HG02943 (cell line): ENCODE results near the gene MRPS12.
"Not testable (repeated sequence)": the region's sequence is repeated elsewhere in the genome, so short reads cannot be mapped to it uniquely, and the experiment has no call there.

ENCODE experiments used
- ATAC-seq: cut with Tn5 transposase; IDR thresholded peaks from one replicate; pipeline ENCODE4 v1.9.1; 2021; ENCODE audit warnings: mild to moderate bottlenecking, low read depth, moderate library complexity; ENCODE audit not compliant: unreplicated experiment

Gene MRPS12

GRCh38 chr19:38932425-38933179 lies 1.9 kb downstream of the MRPS12 start:
- no peak for ATAC-seq

GRCh38 chr19:38933544-38933943 lies 2.8 kb downstream of the MRPS12 start:
- ATAC-seq: no peak

GRCh38 chr19:38939957-38940356 lies 9.2 kb downstream of the MRPS12 start:
- ATAC-seq: no peak

- not testable (repeated sequence) for ATAC-seq
Observed at GRCh38 chr19:38941466-38941865, 10.7 kb downstream of the MRPS12 start.

GRCh38 chr19:38941979-38942378 lies 11.2 kb downstream of the MRPS12 start:
- no peak for ATAC-seq

- ATAC-seq: no peak
Observed at GRCh38 chr19:38942471-38943181, 11.9 kb downstream of the MRPS12 start.

- ATAC-seq: no peak
Observed at GRCh38 chr19:38944981-38945506, 14.3 kb downstream of the MRPS12 start.

GRCh38 chr19:38945562-38946228 lies 15.0 kb downstream of the MRPS12 start:
- no peak for ATAC-seq

GRCh38 chr19:38946229-38947010 lies 15.7 kb downstream of the MRPS12 start:
- ATAC-seq: no peak

GRCh38 chr19:38949580-38950367 lies 19.0 kb downstream of the MRPS12 start:
- no peak for ATAC-seq

- no peak for ATAC-seq
Observed at GRCh38 chr19:38951187-38951586, 20.4 kb downstream of the MRPS12 start.

- no peak for ATAC-seq
Observed at GRCh38 chr19:38952395-38953165, 21.8 kb downstream of the MRPS12 start.

- ATAC-seq: no peak
Observed at GRCh38 chr19:38953677-38954076, 22.9 kb downstream of the MRPS12 start.

GRCh38 chr19:38956264-38956663 lies 25.5 kb downstream of the MRPS12 start:
- ATAC-seq: no peak

GRCh38 chr19:38958301-38958700 lies 27.6 kb downstream of the MRPS12 start:
- ATAC-seq: no peak

GRCh38 chr19:38959618-38960017 lies 28.9 kb downstream of the MRPS12 start:
- ATAC-seq: no peak

GRCh38 chr19:38964738-38965137 lies 34.0 kb downstream of the MRPS12 start:
- no peak for ATAC-seq

GRCh38 chr19:38966149-38966548 lies 35.4 kb downstream of the MRPS12 start:
- not testable (repeated sequence) for ATAC-seq
